Measurements from ENCODE around the gene ADAMTS13. TPM values are rescaled to one million over a fixed set of nuclear protein-coding genes. Genes with fewer than 3 reads are reported as not detected.

Gene ADAMTS13
- total RNA-seq, 4 donors from 2014 or later = 2.6 to 12.7 (median 7.2) TPM

GRCh38 chr9:133377721-133378216 is 44.4 kb upstream of the ADAMTS13 start:
- TF ChIP-seq EP300 (IDR thresholded peaks at IDR 0.05; ENCODE audit: low read depth) = no peak
- no peak for TF ChIP-seq POLR2AphosphoS5 (IDR thresholded peaks at IDR 0.05)
- no peak for TF ChIP-seq POLR2A (IDR thresholded peaks at IDR 0.05)
- TF ChIP-seq, protein P1, sequence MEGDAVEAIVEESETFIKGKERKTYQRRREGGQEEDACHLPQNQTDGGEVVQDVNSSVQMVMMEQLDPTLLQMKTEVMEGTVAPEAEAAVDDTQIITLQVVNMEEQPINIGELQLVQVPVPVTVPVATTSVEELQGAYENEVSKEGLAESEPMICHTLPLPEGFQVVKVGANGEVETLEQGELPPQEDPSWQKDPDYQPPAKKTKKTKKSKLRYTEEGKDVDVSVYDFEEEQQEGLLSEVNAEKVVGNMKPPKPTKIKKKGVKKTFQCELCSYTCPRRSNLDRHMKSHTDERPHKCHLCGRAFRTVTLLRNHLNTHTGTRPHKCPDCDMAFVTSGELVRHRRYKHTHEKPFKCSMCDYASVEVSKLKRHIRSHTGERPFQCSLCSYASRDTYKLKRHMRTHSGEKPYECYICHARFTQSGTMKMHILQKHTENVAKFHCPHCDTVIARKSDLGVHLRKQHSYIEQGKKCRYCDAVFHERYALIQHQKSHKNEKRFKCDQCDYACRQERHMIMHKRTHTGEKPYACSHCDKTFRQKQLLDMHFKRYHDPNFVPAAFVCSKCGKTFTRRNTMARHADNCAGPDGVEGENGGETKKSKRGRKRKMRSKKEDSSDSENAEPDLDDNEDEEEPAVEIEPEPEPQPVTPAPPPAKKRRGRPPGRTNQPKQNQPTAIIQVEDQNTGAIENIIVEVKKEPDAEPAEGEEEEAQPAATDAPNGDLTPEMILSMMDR (IDR thresholded peaks at IDR 0.05) = no peak
- intact Hi-C loops (cut with DNase I; ENCODE audit: low total_unique reads) = no loop called here
- Histone ChIP-seq H3K4me1 (peaks cover 10 to 27% (median 21%) of the 10 kb centered on the region in 4 donors), H3K4me3 (no peak overlapping the region), H3K9me3 (no peaks in the 10 kb centered on the region), H3K36me3 (no peaks in the 10 kb centered on the region), H3K27me3 (no peaks in the 10 kb centered on the region), H3K27ac (no peak overlapping the region)
- DNase-seq = no peak
- in situ Hi-C loops (cut with MboI; ENCODE audit: low pct_ligation_motif_present in 1 of 4, low pct_unique_long_range_greater_than_20kb in 1 of 4, low sequenced_read_pairs in 3 of 4) = no loop called here
- 78 to 88% methylated on average over 1 to 6 of the region's 6 CpGs for WGBS, 2 donors (ENCODE audit: low coverage in 1 of 2)

DNA sequence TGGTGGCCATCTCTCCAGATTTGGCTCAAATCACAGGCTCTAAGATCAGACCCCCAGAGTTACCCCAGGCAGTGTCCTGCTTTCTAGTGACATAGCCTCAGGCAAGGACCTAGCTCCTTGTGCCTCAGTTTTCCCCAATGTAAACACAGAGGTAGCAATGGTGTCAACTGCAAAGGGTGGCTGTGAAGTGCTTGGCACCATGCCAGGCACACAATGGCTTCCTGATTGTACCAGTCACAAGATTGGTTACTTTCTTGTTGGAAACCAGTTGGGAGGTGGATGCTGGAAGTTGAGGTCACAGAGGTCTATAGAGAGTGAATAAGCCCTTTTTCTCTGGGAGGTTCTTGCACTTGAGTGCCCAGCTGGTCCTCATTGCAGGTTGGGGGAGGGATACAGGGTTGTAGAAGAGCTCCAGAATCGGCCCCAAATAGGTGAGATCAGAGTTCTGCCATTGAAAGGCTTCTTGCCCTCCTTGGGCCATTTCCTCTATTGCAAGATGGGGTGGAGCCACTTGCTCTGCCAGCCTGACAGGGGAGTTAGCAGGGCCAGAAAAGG is 43.7 kb upstream of the ADAMTS13 start:
- 92% methylated on average over 1 of the region's 1 CpG; no CpG with 5 or more reads in 1 of the 2 donors for WGBS, 2 donors (ENCODE audit: low coverage in 1 of 2)
- no peak overlapping the region for H3K27ac ChIP-seq
- DNase-seq = no peak
- no peaks in the 10 kb centered on the region for H3K27me3 ChIP-seq
- intact Hi-C loops (cut with DNase I; ENCODE audit: low total_unique reads) = no loop called here
- H3K9me3 ChIP-seq = no peaks in the 10 kb centered on the region
- in situ Hi-C loops (cut with MboI; ENCODE audit: low pct_ligation_motif_present in 1 of 4, low pct_unique_long_range_greater_than_20kb in 1 of 4, low sequenced_read_pairs in 3 of 4) = no loop called here
- no peak overlapping the region for H3K4me3 ChIP-seq
- no peaks in the 10 kb centered on the region for H3K36me3 ChIP-seq
- H3K4me1 ChIP-seq = peaks cover 8 to 20% (median 16%) of the 10 kb centered on the region in 4 donors
- TF ChIP-seq POLR2A (IDR thresholded peaks at IDR 0.05) (no peak), EP300 (IDR thresholded peaks at IDR 0.05; ENCODE audit: low read depth) (no peak), POLR2AphosphoS5 (IDR thresholded peaks at IDR 0.05) (no peak)
- TF ChIP-seq, protein P1 (IDR thresholded peaks at IDR 0.05) = no peak

DNA sequence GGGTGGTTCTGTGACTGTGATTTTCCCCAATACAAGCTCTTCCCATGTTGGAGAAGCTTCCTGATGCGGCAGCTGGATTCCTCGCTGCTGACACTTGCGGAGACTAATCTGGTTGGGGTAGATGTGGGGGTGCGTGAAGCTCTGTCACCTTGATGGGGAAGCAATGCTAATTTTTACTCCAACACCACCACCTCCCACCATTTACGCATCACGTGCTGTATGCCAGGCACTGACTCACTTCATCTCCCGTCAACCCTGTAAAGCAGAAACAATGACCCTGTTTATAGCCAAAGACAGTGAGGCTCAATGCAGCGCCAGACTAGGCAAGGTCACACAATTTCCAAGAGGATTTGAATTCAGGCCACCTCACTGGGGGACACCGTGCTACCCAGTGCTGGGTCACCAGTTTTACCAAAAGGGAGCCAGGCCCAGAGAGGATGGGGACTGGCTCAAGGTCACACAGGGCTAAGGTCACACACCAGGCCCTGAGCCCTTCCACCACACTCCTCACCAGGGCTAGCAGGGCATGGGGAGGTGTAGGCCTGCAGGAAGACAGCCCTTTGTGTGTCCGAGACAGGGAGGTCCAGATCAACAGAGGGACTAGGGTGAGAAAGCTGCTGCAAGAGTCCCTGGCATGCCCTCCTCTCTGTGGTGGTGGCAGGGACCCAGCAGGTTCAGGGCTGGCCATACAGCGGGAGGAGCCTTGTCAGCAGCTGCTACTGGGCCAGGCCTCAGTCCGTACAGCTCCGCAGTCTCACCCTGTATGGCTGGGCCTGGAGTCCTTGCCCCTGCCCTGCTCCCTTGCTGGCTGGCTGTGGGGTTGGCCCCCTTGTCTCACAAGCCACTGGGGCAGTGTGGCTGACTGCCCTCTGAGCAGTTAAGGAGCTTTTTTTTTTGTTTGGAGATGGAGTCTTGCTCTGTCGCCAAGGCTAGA is 42.7 kb upstream of the ADAMTS13 start:
- no peak for DNase-seq
- TF ChIP-seq EP300 (IDR thresholded peaks at IDR 0.05; ENCODE audit: low read depth) (no peak), POLR2A (IDR thresholded peaks at IDR 0.05) (no peak), POLR2AphosphoS5 (IDR thresholded peaks at IDR 0.05) (no peak)
- TF ChIP-seq, protein P1 (IDR thresholded peaks at IDR 0.05) = no peak
- H3K4me1 ChIP-seq = peaks cover 5 to 12% (median 10%) of the 10 kb centered on the region in 4 donors
- no peak overlapping the region for H3K4me3 ChIP-seq
- in situ Hi-C loops (cut with MboI; ENCODE audit: low pct_ligation_motif_present in 1 of 4, low pct_unique_long_range_greater_than_20kb in 1 of 4, low sequenced_read_pairs in 3 of 4) = no loop called here
- no peaks in the 10 kb centered on the region for H3K36me3 ChIP-seq
- no peaks in the 10 kb centered on the region for H3K9me3 ChIP-seq
- no peaks in the 10 kb centered on the region for H3K27me3 ChIP-seq
- intact Hi-C loops (cut with DNase I; ENCODE audit: low total_unique reads) = no loop called here
- WGBS, 2 donors (ENCODE audit: low coverage in 1 of 2) = 91 to 100% methylated on average over 1 to 14 of the region's 14 CpGs
- H3K27ac ChIP-seq = no peak overlapping the region

- no peak for TF ChIP-seq EP300 (IDR thresholded peaks at IDR 0.05; ENCODE audit: low read depth)
- no peak for TF ChIP-seq POLR2A (IDR thresholded peaks at IDR 0.05)
- TF ChIP-seq POLR2AphosphoS5 (IDR thresholded peaks at IDR 0.05) = no peak
- TF ChIP-seq, protein P1 (IDR thresholded peaks at IDR 0.05) = no peak
- WGBS, 2 donors (ENCODE audit: low coverage in 1 of 2) = 67 to 85% methylated on average over 4 of the region's 4 CpGs
Measured at GRCh38 chr9:133380734-133381133, 41.4 kb upstream of the ADAMTS13 start.

More at GRCh38 chr9:133380734-133381133, 41.4 kb upstream of the ADAMTS13 start:
- Histone ChIP-seq H3K36me3 (no peaks in the 10 kb centered on the region), H3K27me3 (no peaks in the 10 kb centered on the region), H3K9me3 (no peaks in the 10 kb centered on the region), H3K27ac (no peak overlapping the region), H3K4me1 (peaks cover 3 to 8% (median 4%) of the 10 kb centered on the region in 4 donors), H3K4me3 (no peak overlapping the region)
- DNase-seq = no peak
- intact Hi-C loops (cut with DNase I; ENCODE audit: low total_unique reads) (no loop called here), in situ Hi-C loops (cut with MboI; ENCODE audit: low pct_ligation_motif_present in 1 of 4, low pct_unique_long_range_greater_than_20kb in 1 of 4, low sequenced_read_pairs in 3 of 4) (no loop called here)

Measured in transverse colon (tissue), 4 donors.